NB4 (cell line): ENCODE measurements around the gene MOGAT1.

Experiments
- DNase-seq: peaks from one replicate; pipeline ENCODE4 v3.0.0; 2010; ENCODE audit warnings: low read depth
- H3K4me3 ChIP-seq: one replicate; pipeline ENCODE4 v1.5.1; 2011; ENCODE audit warnings: mild to moderate bottlenecking, low read depth, low read length, moderate library complexity
- MYC ChIP-seq: IDR thresholded peaks from 2 replicates; pipeline ENCODE4 v1.6.1; 2011; ENCODE audit warnings: low read depth, low read length
- POLR2A ChIP-seq: IDR thresholded peaks from 2 replicates; pipeline ENCODE4 v1.6.1; 2011; ENCODE audit warnings: mild to moderate bottlenecking; ENCODE audit not compliant: insufficient read length; ENCODE audit errors: extremely low read depth
- TF ChIP-seq, protein P1 (sequence below): IDR thresholded peaks from 2 replicates; pipeline ENCODE4 v1.6.1; 2011; ENCODE audit warnings: low read depth, low read length
- TF ChIP-seq, protein P2 (sequence below): IDR thresholded peaks from one replicate; pipeline ENCODE4 v1.5.1; 2012; ENCODE audit warnings: low read depth, low read length

The MOGAT1 gene

DNA sequence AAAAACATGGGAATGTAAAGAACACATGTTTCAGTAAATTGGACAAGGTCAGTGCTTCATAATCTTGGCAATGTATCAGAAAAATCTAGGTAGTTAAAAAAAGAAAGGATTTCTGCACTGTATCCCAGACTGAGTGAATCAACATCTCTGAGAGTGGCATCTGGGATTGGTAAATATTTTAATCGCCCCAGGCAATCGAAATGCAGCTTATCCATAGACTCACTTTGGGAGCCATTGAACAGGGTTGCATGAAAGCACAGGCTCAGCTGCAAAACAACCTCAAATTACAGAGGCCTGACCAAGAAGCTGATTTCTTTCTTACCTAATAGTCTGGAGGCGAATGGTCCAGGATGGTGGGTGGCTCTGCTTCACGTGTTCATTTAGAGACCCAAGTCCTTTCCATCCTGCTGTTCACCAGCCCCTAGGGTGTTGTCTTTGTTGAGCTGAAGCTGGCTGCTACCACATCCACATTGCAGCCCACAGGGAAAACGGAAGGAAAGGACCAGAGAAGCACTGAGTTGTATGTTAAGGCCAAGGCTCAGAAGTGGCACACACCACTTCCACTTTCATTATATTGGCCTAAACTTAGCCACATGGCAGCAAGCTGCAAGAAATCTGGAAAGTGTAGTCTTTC is 59.0 kb downstream of the MOGAT1 start:
- DNase-seq = peak; percentile 13
- no peak overlapping the region for H3K4me3 ChIP-seq
- TF ChIP-seq, protein P1, sequence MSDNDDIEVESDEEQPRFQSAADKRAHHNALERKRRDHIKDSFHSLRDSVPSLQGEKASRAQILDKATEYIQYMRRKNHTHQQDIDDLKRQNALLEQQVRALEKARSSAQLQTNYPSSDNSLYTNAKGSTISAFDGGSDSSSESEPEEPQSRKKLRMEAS = no peak
- TF ChIP-seq, protein P2, sequence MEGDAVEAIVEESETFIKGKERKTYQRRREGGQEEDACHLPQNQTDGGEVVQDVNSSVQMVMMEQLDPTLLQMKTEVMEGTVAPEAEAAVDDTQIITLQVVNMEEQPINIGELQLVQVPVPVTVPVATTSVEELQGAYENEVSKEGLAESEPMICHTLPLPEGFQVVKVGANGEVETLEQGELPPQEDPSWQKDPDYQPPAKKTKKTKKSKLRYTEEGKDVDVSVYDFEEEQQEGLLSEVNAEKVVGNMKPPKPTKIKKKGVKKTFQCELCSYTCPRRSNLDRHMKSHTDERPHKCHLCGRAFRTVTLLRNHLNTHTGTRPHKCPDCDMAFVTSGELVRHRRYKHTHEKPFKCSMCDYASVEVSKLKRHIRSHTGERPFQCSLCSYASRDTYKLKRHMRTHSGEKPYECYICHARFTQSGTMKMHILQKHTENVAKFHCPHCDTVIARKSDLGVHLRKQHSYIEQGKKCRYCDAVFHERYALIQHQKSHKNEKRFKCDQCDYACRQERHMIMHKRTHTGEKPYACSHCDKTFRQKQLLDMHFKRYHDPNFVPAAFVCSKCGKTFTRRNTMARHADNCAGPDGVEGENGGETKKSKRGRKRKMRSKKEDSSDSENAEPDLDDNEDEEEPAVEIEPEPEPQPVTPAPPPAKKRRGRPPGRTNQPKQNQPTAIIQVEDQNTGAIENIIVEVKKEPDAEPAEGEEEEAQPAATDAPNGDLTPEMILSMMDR = no peak
- TF ChIP-seq POLR2A (no peak), MYC (no peak)

DNA sequence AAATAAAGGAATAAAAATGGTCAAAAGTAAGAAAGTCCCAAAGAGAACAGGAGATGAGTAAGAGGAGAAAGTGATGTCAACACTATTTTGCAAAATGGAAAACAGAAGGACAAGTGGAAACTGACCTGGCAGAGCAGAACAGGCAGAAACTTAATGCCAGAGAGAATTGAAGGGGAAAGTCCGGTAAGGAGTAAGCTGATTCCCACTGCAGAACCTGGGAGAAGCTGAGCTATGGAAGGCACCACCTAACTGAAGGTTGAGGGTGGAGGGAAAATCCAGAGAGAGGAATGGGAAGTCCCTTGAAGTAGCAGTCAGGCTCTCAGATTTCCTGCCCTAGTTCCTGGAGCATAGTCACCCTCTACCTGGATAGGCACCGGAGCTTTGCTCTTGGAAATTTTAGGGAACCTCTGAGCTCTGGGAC is 59.8 kb downstream of the MOGAT1 start:
- TF ChIP-seq, protein P2 = no peak
- TF ChIP-seq POLR2A (no peak), MYC (no peak)
- TF ChIP-seq, protein P1 = no peak
- H3K4me3 ChIP-seq = no peak overlapping the region
- no peak for DNase-seq

DNA sequence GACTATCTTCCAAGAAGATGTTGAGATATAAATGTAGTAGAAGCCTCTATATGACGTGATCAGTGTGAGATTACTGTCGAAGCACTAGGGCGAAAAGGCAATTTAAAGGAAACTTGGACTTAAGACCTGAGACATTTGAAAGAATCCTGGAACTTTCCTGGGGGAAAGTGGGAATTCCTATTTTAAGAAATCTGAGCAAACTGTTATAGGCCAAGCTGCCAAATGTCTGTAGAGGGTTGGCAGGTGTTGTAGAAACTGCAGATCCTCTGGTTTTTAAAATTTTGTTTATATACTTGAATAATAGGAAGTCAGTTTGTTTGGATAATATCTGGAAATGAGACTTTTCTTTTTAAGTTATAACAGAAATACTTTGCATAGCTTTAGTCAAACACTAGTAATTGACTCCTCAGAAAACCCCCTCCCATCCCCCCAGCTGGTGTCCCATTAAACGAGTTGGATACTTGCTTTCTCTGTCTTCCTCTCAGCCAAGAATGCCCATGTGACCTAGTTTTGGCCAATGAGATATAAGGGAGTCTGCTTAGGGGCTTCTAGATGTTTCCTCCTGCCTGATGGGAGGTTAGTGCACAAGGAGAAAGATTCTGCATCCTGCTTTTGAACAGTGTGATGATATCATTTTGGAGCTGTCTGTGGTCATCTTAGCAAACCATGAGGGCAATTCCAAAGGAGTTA is 61.2 kb downstream of the MOGAT1 start:
- DNase-seq = no peak
- TF ChIP-seq, protein P2 = no peak
- TF ChIP-seq POLR2A (no peak), MYC (no peak)
- TF ChIP-seq, protein P1 = no peak
- H3K4me3 ChIP-seq = no peak overlapping the region

DNA sequence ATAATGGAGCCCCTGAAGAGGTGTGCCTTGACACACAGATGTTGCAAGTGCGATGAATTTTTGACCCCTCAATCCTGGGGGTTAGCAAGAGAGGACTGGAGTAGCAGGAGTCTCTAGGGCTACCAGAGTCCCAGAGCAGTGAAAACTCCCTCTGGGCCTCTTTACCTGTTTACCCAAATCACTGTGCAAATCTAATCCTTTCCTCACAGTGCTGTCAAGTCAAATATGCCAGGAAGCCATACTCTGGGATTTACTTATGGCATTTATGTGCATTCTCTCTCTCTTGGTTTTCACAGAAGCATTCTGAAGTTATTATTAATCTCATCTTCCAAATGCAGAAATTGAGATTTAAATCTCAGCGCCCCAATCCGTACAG is 62.0 kb downstream of the MOGAT1 start:
- no peak overlapping the region for H3K4me3 ChIP-seq
- TF ChIP-seq, protein P1 = no peak
- TF ChIP-seq POLR2A (no peak), MYC (no peak)
- TF ChIP-seq, protein P2 = no peak
- no peak for DNase-seq

DNA sequence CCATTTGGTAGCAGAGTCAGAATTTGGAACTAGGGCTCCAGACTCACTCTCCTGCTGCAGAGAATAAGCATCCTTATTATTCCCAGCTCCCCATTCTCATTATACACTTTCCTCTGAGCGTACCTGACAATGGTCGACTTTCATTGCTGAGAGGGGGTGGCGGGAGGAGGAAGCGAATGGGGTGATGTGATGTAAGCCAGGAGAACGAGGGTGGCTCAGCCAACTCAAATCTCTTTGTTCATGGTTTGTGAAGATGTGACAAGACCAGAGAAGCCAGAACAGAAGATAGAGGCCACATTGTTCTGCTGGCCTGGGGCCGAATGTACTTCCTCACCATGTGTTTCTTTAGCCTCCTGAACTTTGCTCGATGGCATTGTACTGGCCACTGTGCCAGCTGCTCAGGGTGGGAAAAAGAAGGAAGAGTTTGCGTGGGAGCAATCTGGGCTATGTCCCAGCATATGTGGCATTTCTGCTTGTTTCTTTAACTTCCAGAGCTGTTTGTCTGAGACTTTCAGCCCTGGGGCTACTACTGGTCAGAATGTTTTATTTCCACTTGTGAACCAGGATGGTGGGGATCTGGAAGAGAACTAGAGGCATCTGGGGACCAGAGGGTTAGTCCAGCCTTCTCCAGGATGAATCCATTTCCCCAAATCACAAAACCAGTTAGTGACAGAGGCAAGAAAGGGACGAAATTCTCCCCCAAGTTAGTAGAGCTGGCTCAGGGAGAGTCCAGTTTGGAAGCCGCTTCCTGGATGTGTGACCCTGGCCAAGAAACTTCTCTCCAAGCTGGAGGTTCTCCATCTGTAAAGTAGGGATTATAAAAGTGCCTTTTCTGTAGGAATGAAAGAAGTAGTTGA is 62.6 kb downstream of the MOGAT1 start:
- no peak for DNase-seq
- H3K4me3 ChIP-seq = no peak overlapping the region

More for the DNA sequence above, 62.6 kb downstream of the MOGAT1 start:
- TF ChIP-seq, protein P2 = no peak
- TF ChIP-seq, protein P1 = no peak
- TF ChIP-seq POLR2A (no peak), MYC (no peak)
